ENCODE results near the gene SND1.
"Not testable (repeated sequence)": the region's sequence is repeated elsewhere in the genome, so short reads cannot be mapped to it uniquely, and the experiment has no call there.

Gene SND1

GRCh38 chr7:127950233-127950935 is 298.4 kb downstream of the SND1 start:
- FAIRE-seq (no peak), DNase-seq (ENCODE audit: low spot score) (no peak)

DNA sequence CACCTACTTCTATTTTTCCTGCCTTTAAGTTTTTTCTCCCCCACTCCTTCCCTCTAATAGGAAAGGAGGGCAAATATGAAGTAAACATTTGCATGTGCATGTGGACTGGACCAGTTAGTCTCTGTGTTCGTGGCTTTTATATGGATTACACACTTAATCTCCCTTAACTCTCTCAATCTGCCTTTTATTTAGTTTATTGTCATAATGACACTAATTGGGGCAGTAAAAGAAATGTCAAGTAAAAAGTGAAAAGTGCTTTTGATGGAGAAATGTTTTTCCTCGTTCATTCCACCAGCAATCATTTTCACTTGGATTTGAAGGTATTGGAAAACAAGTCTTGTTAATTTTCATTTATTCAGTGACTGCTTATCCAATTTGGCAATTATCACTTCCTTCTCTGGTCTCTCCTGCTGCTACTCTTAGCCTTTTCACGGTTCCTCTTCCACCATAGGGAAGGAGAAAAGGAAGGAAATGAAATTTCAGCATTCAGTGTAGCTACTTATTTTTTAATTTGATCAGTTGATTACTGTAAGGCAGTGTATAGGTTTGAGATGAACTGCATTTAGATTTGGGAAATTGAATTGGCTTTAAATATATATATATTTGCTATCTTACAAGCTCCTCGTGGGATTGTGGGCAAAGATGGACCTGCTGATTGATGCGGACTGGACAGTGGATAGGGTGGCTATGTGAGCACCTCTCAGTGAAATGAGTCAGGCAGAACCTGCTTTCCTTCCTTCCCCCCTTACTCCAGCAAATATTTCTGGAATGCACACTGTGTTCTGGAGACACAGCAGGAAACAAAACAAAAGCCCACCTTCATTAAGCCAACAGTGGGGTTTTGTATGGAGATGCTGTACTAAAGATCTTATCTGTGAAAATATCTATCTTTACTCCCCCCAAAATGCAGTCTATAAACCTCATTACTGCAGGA is 301.7 kb downstream of the SND1 start:
- FAIRE-seq: no peak
- DNase-seq (ENCODE audit: low spot score): no peak

- FAIRE-seq (no peak), DNase-seq (ENCODE audit: low spot score) (no peak)
Measured at GRCh38 chr7:127954357-127954748, 302.4 kb downstream of the SND1 start.

DNA sequence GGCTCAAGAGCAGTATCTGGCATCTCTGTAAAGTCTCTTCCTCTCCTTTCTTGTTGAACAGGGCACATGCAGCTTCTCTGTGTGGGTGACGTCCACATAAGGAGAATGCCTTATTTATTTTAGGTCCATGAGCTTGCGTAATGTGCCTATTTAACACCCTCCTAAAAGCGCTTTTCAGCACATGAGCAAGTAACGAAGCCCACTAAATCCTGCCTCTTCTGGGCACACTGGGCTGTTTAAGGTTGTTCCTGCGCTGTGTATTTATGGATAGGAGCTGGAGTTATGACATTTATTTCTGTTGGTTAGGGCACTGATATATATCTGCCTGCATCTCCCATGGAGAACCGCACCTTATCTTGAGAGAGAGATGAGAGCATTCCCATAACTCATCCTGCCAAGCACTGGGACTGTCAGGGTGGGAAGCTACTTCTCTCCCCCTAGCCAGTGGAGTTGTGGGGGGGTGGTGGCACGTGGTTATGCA is 303.1 kb downstream of the SND1 start:
- FAIRE-seq (no peak), DNase-seq (ENCODE audit: low spot score) (no peak)

GRCh38 chr7:127957886-127958285 is 305.9 kb downstream of the SND1 start:
- FAIRE-seq (no peak), DNase-seq (ENCODE audit: low spot score) (no peak)

DNA sequence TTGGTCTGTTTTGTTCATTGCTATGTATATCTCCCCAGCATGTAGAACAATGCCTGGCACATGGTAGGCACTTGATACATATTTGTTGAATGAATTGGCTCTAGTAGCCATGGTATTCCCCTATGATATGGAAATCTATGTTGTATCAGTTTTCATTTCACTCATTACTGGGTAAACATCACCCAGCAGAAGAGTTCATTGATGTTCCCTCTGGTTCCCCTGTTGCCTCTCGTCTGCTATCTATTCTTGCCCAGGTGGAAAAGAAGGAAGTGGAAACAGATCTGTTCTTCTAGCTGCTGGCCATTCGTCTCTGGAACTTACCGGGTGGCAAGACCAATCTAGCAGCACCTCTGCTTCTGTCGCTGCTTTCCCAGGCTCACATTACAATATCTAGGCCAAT is 307.8 kb downstream of the SND1 start:
- FAIRE-seq: no peak
- no peak for DNase-seq (ENCODE audit: low spot score)

- DNase-seq (ENCODE audit: low spot score): no peak
- no peak for FAIRE-seq
Measured at GRCh38 chr7:127961786-127962453, 309.9 kb downstream of the SND1 start.

DNA sequence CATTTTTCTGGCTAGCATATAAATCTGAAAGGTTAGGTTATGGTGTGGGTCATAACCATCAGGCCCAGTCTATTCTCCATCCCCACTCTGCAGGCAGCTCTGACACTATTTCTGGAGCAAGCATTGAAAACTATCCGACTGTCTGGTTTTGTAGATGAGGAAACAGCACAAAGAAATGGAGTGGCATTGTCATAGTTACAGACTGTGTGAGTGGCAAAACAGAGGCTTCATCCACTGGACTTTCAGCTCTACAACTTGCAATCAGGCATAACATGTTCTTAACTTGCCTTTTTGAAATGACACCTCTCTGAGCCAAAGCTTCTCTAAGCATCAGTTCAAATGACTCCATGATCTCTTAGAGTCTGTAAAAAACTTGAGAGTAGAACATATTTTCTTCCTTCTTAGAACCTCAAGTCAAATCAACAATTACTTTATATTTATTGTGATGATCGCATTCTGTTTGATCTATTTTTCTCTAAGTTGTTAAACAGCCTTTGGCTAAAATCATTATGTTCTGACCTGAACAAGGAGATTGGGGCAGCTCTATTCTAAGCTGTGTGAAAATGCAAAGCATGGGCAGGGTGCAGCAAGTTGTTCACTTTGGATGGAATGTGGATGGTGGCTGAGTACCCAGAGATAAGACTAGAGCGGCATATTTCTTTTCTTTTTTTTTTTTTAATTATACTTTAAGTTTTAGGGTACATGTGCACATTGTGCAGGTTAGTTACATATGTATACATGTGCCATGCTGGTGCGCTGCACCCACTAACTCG is 310.8 kb downstream of the SND1 start:
- DNase-seq (ENCODE audit: low spot score) (no peak), FAIRE-seq (no peak)

DNA sequence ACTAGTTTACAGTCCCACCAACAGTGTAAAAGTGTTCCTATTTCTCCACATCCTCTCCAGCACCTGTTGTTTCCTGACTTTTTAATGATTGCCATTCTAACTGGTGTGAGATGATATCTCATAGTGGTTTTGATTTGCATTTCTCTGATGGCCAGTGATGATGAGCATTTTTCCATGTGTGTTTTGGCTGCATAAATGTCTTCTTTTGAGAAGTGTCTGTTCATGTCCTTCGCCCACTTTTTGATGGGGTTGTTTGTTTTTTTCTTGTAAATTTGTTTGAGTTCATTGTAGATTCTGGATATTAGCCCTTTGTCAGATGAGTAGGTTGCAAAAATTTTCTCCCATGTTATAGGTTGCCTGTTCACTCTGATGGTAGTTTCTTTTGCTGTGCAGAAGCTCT is 311.9 kb downstream of the SND1 start:
- FAIRE-seq; DNase-seq (ENCODE audit: low spot score): not testable (repeated sequence)

DNA sequence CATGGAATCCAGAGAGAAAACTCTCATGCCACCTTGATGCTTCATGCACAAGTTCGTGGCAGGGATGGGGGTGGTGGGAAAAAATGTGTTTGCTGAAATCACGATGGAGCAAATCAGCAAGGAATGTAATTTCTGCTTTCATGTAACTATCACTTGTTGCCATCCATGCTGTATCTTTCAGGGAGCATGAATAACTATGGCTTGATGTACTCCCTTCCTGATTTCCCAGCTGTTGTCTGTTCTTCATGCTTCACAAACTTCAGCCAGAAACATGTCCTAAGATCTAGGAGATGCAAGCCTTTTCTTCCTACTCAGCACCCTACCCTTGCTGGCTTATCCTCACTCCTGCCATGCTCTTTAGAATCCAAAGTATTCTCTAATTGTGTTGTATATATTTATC is 315.3 kb downstream of the SND1 start:
- no peak for DNase-seq (ENCODE audit: low spot score)
- FAIRE-seq: no peak

DNA sequence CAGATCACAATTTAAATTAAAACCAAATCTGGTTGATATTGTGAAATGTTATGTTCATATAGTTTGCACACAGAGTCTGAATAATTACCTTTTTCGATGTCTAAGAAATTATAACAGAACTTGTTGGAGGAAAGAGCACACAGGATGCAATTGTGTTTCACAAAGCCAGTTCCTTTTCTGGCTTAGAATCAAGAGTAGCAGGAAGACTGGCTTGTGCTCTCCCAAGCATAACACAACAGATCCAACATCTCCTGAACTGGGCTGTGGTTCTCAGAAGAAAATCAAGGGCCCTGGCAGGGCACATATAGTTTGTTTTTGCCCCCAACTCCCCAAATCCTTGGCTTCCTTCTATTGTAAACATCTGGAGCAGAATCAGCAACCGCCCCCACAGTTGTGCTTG is 316.6 kb downstream of the SND1 start:
- no peak for DNase-seq (ENCODE audit: low spot score)
- FAIRE-seq: no peak

- DNase-seq (ENCODE audit: low spot score) (no peak), FAIRE-seq (no peak)
Measured at GRCh38 chr7:127973832-127974231, 321.8 kb downstream of the SND1 start.

DNA sequence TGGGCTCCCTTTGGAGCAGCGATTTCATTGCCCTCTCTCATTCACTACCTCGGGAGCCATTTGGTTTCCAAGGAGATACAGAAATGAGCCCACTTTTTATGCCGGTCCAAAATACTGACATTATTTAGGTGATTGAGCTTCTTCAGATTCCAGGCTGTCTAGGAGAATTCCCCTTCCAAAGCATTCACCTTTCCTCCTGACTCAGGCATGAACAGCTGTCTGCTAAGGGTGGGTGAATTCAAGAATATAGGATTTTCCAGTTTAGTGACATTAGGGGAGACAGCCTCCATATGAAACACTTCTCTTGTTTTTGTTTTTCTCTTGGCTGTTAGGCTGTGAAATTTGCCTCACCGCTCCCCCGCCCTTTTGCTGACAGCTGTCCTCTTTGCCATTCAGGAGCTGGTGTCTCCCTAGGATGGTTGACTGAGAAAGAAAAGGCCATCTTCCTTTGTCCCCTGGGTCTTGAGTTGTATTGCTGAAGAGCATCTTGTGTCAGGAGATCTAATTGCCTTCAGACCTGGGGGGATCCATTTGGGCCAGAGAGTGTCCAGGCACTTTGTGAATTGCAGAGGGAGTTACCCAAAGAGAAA is 322.5 kb downstream of the SND1 start:
- DNase-seq (ENCODE audit: low spot score) (no peak), FAIRE-seq (no peak)

GRCh38 chr7:127976056-127976737 is 324.2 kb downstream of the SND1 start:
- no peak for FAIRE-seq

DNA sequence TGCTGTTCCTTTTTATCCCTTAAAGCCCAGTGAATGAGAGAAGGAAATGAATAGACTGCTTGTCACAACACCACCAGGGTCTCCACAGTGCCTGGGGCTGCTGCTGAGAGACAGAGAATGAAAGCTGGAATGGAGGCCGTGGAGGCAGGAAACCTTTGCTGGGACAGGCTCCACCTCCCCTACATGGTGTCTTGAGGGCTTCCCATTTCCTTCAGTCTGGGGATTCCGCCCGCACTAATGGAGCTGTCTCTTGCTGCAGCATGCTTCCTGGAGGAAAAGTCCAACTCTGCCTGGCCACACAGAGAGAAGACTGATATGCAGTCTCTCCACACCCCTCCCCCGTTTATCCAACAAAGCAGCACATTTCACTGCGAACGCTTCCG is 324.7 kb downstream of the SND1 start:
- FAIRE-seq: no peak
- DNase-seq (ENCODE audit: low spot score): no peak

More at GRCh38 chr7:127976056-127976737, 324.2 kb downstream of the SND1 start:
- no peak for DNase-seq (ENCODE audit: low spot score)

GRCh38 chr7:127978421-127978820 is 326.4 kb downstream of the SND1 start:
- DNase-seq (ENCODE audit: low spot score): no peak
- FAIRE-seq: no peak

DNA sequence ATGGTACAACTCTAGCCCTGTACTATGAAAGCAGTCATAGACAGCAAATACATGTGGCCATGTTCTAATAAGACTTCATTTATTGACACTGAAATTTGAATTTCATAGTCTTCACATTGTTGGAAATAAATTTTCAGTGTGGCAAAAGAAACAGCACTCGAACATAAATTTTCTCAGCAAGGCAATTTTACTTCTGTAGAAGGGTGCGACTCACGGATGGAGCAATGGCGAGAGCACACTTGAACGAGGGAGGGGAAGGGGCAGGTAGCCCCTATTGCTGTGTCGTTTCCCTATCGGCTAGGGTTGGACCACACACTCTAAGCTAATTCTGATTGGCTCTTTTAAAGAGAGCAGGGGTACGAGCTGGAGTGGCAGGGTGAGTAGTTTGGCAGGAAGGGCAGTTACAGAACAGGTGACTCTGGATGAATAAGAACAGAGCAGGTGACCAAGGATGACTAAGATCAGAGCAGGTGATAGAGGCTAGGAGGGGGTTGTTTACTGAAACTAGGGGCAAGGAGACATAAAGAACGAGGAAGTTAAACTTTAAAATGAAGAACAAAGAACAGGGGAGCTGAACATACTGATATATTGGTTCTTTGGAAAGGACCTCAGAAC is 327.2 kb downstream of the SND1 start:
- DNase-seq (ENCODE audit: low spot score) (no peak), FAIRE-seq (no peak)

DNA sequence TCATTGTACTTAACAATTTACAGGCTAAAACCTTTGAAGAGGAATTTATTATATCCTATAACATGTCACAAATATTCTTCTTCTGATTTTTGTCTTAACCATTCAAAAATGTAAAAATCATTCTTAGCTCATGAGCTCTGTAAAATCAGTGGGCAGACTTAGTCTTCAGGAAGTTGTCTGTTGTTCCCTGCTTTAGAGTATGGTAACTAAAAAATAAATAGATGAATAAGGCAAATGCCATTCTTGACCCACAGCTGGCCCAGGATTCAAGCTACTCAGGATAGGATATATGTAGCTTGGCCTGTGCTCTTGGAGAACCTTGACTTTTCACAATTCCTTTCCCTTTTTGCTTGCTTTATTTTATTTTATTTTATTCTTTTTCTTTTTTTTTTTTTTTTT is 327.7 kb downstream of the SND1 start:
- DNase-seq (ENCODE audit: low spot score) (no peak), FAIRE-seq (no peak)

- DNase-seq (ENCODE audit: low spot score) (no peak), FAIRE-seq (no peak)
Measured at GRCh38 chr7:127980901-127981300, 328.9 kb downstream of the SND1 start.

DNA sequence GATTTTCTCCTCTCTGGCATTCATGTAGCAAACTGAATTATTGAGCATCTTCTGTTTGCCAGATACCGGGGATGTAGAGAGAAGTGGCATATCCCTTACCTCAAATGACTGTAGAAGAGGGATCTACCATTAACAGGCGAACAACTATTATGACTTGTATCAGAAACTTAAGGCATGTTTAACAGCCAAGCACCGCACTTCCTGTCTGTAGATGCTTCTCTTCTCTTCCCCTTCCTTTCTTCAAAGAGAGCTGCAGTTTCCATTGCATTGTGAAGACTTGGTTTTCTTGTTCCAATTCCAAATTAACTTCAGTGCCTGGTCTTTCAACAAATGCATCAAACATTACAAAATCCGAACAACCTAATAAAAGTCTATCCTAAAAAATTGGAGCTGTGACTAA is 330.0 kb downstream of the SND1 start:
- DNase-seq (ENCODE audit: low spot score) (no peak), FAIRE-seq (no peak)
